Fibroblast of lung (primary cell): Measurements from ENCODE around the gene TRMT2A.

Source experiments
- CTCF ChIP-seq, 2 donors: IDR thresholded peaks in 1 of 2; conservative IDR thresholded peaks in 1 of 2; 1 replicate in 1 of 2; 2 replicates in 1 of 2; pipeline ENCODE4 v1.5.1; 2011 to 2012; ENCODE audit warnings: low read length in 2 of 2, control low read depth in 1 of 2, inconsistent platforms in 1 of 2, low read depth in 1 of 2, mild to moderate bottlenecking in 1 of 2
- EZH2 ChIP-seq: IDR thresholded peaks from 2 replicates; pipeline ENCODE4 v1.5.1; 2012; ENCODE audit warnings: low read length, control low read depth, mild to moderate bottlenecking; ENCODE audit errors: missing control alignments

- TF ChIP-seq EZH2 (no peak), CTCF (conservative IDR thresholded peaks at IDR 0.05 in 1 of 2, IDR thresholded peaks at IDR 0.05 in 1 of 2; ENCODE audit: low read depth in 1 of 2, low read length in 2 of 2) (no peak)
These were observed 25.9 kb upstream of the TRMT2A start for GRCh38 chr22:20142711-20143621.
